ENCODE data around the gene WSCD2. TPM values are rescaled to one million over a fixed set of nuclear protein-coding genes. Genes with fewer than 3 reads are reported as not detected.

WSCD2 gene
- total and polyA plus RNA-seq, 2 donors (not counting 3 experiments of a cell fraction or from before 2014, with no cell fraction given) = not detected

- no peak overlapping the region for H2AFZ ChIP-seq (ENCODE audit: low read depth, low read length)
- H3K4me2 ChIP-seq (ENCODE audit: insufficient read depth, low read length) = no peak overlapping the region
- dilution Hi-C loops (cut with MboI; ENCODE audit: extremely low pct_ligation_motif_present, low sequenced_read_pairs) = no loop called here
- H3K4me1 ChIP-seq (ENCODE audit: control insufficient read depth, extremely low read depth, insufficient read depth, low read length) = no peaks in the 10 kb centered on the region
- ChIA-PET POLR2A (no interaction called here), CTCF (no interaction called here)
- TF ChIP-seq POLR2AphosphoS5 (IDR thresholded peaks at IDR 0.05; ENCODE audit: insufficient read depth, low read depth, low read length) (no peak), CTCF (IDR thresholded peaks at IDR 0.05; ENCODE audit: extremely low read depth in 1 of 2, insufficient read depth in 1 of 2, low read depth in 1 of 2, low read length in 2 of 2) (no peak), JUN (IDR thresholded peaks at IDR 0.05; ENCODE audit: borderline replicate concordance, insufficient read depth, insufficient read length, low read depth) (no peak), GATA2 (IDR thresholded peaks at IDR 0.05; ENCODE audit: insufficient read depth, insufficient read length, low read depth, low read length) (no peak), FOS (IDR thresholded peaks at IDR 0.05; ENCODE audit: borderline replicate concordance, insufficient read depth, low read length) (no peak), MAX (IDR thresholded peaks at IDR 0.05; ENCODE audit: insufficient read depth, insufficient read length) (no peak), MYC (IDR thresholded peaks at IDR 0.05; ENCODE audit: low read depth, low read length) (no peak), EZH2 (IDR thresholded peaks at IDR 0.05; ENCODE audit: borderline replicate concordance, low read depth, low read length, severe bottlenecking) (no peak), POLR2A (IDR thresholded peaks at IDR 0.05; ENCODE audit: low read depth, low read length) (no peak)
- H3K27me3 ChIP-seq (ENCODE audit: control insufficient read depth in 2 of 2, insufficient read depth in 2 of 2, low read length in 2 of 2) = no peaks in the 10 kb centered on the region
- H3K9me1 ChIP-seq (replicated peaks; ENCODE audit: control insufficient read depth, extremely low read depth, insufficient read depth, low read length) = no peaks in the 10 kb centered on the region
- no peak for FAIRE-seq
- no peaks in the 10 kb centered on the region for H3K36me3 ChIP-seq (ENCODE audit: control insufficient read depth in 2 of 2, extremely low read depth in 1 of 2, insufficient read depth in 2 of 2, low read length in 2 of 2)
- no peaks in the 10 kb centered on the region for H4K20me1 ChIP-seq (replicated peaks; ENCODE audit: control insufficient read depth, extremely low read depth, insufficient read depth, low read length)
- no TSS peak for BruUV-seq (replicated peaks)
- intact Hi-C loops (cut with micrococcal nuclease) = loop anchor here (10.0 kb wide), 1 partner anchor 202 kb away; no protein-coding TSS in a partner anchor
- H3K4me3 ChIP-seq (replicated peaks in 1 of 3; ENCODE audit: insufficient read depth in 1 of 3, low read depth in 1 of 3, low read length in 3 of 3) = no peak overlapping the region
- no peaks in the 10 kb centered on the region for H3K9me3 ChIP-seq (replicated peaks; ENCODE audit: control insufficient read depth, insufficient read depth, low read length)
- H3K9ac ChIP-seq (replicated peaks; ENCODE audit: extremely low read depth, insufficient read depth, low read length) = no peak overlapping the region
- H3K27ac ChIP-seq (ENCODE audit: insufficient read depth, low read depth, low read length) = no peak overlapping the region
- no peaks in the 10 kb centered on the region for H3K79me2 ChIP-seq (ENCODE audit: control insufficient read depth, insufficient read depth, low read length)
- DNase-seq (ENCODE audit: low read depth, low spot score) = no peak
Measured at GRCh38 chr12:108196319-108196718, 67.2 kb downstream of the WSCD2 start.
